HG03342 (cell line): ENCODE measurements around the gene ZBTB20.
"Not testable (repeated sequence)": the region's sequence is repeated elsewhere in the genome, so short reads cannot be mapped to it uniquely, and the experiment has no call there.

Source experiments
- ATAC-seq: cut with Tn5 transposase; IDR thresholded peaks from one replicate; pipeline ENCODE4 v1.9.1; 2021; ENCODE audit warnings: mild to moderate bottlenecking, moderate library complexity; ENCODE audit not compliant: unreplicated experiment

ZBTB20 gene

GRCh38 chr3:114847564-114847963 lies 299.5 kb downstream of the ZBTB20 start:
- ATAC-seq = no peak

GRCh38 chr3:114846779-114847178 lies 300.3 kb downstream of the ZBTB20 start:
- no peak for ATAC-seq

GRCh38 chr3:114846252-114846651 lies 300.8 kb downstream of the ZBTB20 start:
- ATAC-seq = no peak

GRCh38 chr3:114841515-114841914 lies 305.6 kb downstream of the ZBTB20 start:
- no peak for ATAC-seq

- ATAC-seq = no peak
These were observed 307.6 kb downstream of the ZBTB20 start for GRCh38 chr3:114839476-114839875.

GRCh38 chr3:114838025-114838424 lies 309.1 kb downstream of the ZBTB20 start:
- ATAC-seq = no peak

GRCh38 chr3:114834175-114834940 lies 312.7 kb downstream of the ZBTB20 start:
- ATAC-seq = no peak

GRCh38 chr3:114831861-114832260 lies 315.2 kb downstream of the ZBTB20 start:
- no peak for ATAC-seq

- no peak for ATAC-seq
These were observed 316.4 kb downstream of the ZBTB20 start for GRCh38 chr3:114830652-114831051.

- ATAC-seq = no peak
These were observed 317.3 kb downstream of the ZBTB20 start for GRCh38 chr3:114829783-114830182.

- ATAC-seq = no peak
These were observed 319.6 kb downstream of the ZBTB20 start for GRCh38 chr3:114827495-114827894.

GRCh38 chr3:114824014-114824413 lies 323.1 kb downstream of the ZBTB20 start:
- ATAC-seq = no peak

GRCh38 chr3:114823061-114823460 lies 324.0 kb downstream of the ZBTB20 start:
- no peak for ATAC-seq

- ATAC-seq = no peak
These were observed 331.0 kb downstream of the ZBTB20 start for GRCh38 chr3:114816052-114816451.

GRCh38 chr3:114812541-114813238 lies 334.4 kb downstream of the ZBTB20 start:
- not testable (repeated sequence) for ATAC-seq

GRCh38 chr3:114809668-114810413 lies 337.2 kb downstream of the ZBTB20 start:
- peak; percentile 99 for ATAC-seq

- no peak for ATAC-seq
These were observed 343.0 kb downstream of the ZBTB20 start for GRCh38 chr3:114804099-114804498.

GRCh38 chr3:114803042-114803695 lies 343.9 kb downstream of the ZBTB20 start:
- ATAC-seq = no peak

GRCh38 chr3:114800272-114801031 lies 346.6 kb downstream of the ZBTB20 start:
- no peak for ATAC-seq

- ATAC-seq = no peak
These were observed 347.3 kb downstream of the ZBTB20 start for GRCh38 chr3:114799816-114800215.
